ENCODE results near the gene RSPO3. TPM values are rescaled to one million over a fixed set of nuclear protein-coding genes. Genes with fewer than 3 reads are reported as not detected.
A peak's percentile ranks its signal among the peaks of the same experiment; 100 is the strongest.

RSPO3 gene
- total RNA-seq, 1 experiment from 2014 or later: not detected

DNA sequence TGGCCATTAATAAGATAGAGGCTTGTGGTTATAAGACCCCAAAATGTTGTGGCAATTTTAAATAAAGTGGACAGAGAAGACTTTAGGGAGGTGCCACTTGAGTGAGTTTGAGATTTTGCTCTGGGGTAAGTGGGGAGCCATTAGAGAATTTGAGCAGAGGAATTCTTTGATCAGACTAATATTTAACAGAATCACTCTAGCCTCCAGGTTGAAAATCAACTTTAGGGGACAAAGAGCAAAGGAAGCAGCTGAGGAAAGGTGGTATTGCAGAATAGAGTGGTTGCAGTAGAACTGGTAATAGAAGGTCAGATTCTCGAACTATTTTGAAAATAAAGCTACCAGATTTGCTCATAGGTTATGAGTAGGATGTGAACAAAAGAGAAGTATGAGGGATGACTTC lies 97.5 kb downstream of the RSPO3 start:
- intact Hi-C loops (cut with micrococcal nuclease; ENCODE audit: unreplicated experiment): no loop called here
- ChIA-PET CTCF (no interaction called here), POLR2A (ENCODE audit: unreplicated experiment) (no interaction called here)
- H3F3A ChIP-seq (ENCODE audit: insufficient read depth, low read depth): no peaks in the 10 kb centered on the region
- peaks cover 4% of the 10 kb centered on the region; the same call in 1 of the 2 replicates for H3K9me3 ChIP-seq (ENCODE audit: insufficient read depth, low read depth)
- no peak overlapping the region for H3K27ac ChIP-seq
- no peak overlapping the region for H3K4me2 ChIP-seq
- no peaks in the 10 kb centered on the region for H3K27me3 ChIP-seq (ENCODE audit: insufficient read depth, low read depth)
- DNase-seq: no peak
- H4K20me1 ChIP-seq (ENCODE audit: insufficient read depth): no peaks in the 10 kb centered on the region
- H3K79me2 ChIP-seq (ENCODE audit: low read depth): no peaks in the 10 kb centered on the region
- no peaks in the 10 kb centered on the region for H3K9me2 ChIP-seq (ENCODE audit: insufficient read depth)
- H3K36me3 ChIP-seq (ENCODE audit: low read depth): no peaks in the 10 kb centered on the region
- no peak for TF ChIP-seq EZH2 (IDR thresholded peaks at IDR 0.05; ENCODE audit: low read depth)
- TF ChIP-seq, protein P1, sequence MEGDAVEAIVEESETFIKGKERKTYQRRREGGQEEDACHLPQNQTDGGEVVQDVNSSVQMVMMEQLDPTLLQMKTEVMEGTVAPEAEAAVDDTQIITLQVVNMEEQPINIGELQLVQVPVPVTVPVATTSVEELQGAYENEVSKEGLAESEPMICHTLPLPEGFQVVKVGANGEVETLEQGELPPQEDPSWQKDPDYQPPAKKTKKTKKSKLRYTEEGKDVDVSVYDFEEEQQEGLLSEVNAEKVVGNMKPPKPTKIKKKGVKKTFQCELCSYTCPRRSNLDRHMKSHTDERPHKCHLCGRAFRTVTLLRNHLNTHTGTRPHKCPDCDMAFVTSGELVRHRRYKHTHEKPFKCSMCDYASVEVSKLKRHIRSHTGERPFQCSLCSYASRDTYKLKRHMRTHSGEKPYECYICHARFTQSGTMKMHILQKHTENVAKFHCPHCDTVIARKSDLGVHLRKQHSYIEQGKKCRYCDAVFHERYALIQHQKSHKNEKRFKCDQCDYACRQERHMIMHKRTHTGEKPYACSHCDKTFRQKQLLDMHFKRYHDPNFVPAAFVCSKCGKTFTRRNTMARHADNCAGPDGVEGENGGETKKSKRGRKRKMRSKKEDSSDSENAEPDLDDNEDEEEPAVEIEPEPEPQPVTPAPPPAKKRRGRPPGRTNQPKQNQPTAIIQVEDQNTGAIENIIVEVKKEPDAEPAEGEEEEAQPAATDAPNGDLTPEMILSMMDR (conservative IDR thresholded peaks at IDR 0.05): no peak
- no peaks in the 10 kb centered on the region for H3K4me1 ChIP-seq (replicated peaks; ENCODE audit: insufficient read depth)
- H2AFZ ChIP-seq: no peak overlapping the region
- no TSS peak for BruUV-seq (replicated peaks)
- H3K4me3 ChIP-seq: no peak overlapping the region

DNA sequence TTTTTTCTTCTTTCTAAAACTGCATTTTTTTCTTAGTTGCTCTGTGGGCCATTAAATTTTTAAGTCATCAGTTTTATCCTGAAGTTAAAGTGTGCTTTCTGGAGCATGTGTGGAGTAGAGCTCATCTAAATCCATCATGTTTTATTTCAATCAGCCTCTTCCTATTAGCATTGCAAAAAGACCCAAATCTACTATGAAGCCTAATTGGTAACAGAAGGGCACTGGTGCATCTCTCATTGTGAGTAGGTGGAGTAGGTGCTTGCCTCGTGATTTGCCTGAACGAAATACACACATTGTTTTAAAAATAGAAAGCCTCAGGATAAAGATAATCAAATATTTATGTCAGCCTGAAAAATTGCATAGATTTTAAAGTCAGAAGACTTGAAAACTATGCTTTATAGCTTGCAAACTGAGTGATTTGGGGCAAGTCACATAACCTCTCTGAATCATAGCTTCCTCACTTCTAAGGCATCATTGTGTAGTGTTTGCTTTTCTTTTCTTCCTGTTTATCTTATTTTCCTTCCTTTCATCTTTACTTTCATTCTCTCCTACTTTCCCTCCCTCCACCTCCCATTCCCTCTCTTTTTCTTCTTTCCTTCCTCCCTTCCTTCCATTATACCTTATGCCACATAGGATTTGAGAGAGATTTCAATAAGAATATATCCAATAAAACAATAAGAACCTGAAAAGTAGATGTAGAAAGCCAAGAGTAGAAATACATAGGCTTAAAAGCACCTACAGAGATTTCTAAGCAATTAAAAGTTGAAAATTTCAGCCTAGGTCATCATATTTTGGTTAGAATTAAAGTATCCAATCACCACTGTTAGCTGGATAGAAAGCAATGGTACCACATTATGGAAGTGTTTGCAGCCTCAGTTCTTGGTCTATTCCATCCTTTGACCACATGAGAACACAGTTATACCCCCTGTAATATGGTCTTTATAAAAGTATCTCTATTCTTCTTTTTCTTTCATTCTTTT lies 98.6 kb downstream of the RSPO3 start:
- CTCF ChIA-PET: no interaction called here
- no TSS peak for BruUV-seq (replicated peaks)
- no peak for DNase-seq

DNA sequence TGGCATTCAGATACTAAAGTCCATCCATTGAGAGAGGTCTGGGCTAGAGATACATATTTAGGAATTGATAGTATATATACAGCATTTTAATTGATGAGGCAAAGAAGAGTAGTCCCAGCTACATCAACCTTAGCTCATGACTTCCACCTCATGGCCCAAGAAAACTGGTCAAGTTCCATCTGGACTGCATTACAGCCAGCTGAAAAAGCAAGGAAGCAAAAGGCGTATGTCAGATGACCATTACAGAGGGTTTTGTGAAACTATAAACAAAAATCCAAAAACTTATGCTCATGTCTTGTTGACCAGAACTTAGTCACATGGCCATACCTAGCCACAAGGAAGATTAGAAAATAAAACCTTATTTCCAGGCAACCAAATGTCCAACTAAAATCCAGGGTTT lies 101.4 kb downstream of the RSPO3 start:
- Histone ChIP-seq H3K9me2 (ENCODE audit: insufficient read depth) (no peaks in the 10 kb centered on the region), H3K4me3 (no peak overlapping the region), H3K27ac (no peak overlapping the region), H3K4me1 (replicated peaks; ENCODE audit: insufficient read depth) (no peaks in the 10 kb centered on the region), H3K79me2 (ENCODE audit: low read depth) (no peaks in the 10 kb centered on the region), H2AFZ (peak overlapping the region; percentile 25; the same call in 1 of the 2 replicates), H3K9me3 (ENCODE audit: insufficient read depth, low read depth) (peaks cover 4% of the 10 kb centered on the region; the same call in 1 of the 2 replicates), H3K27me3 (ENCODE audit: insufficient read depth, low read depth) (no peaks in the 10 kb centered on the region), H3K4me2 (no peak overlapping the region), H4K20me1 (ENCODE audit: insufficient read depth) (no peaks in the 10 kb centered on the region), H3F3A (ENCODE audit: insufficient read depth, low read depth) (no peaks in the 10 kb centered on the region), H3K36me3 (ENCODE audit: low read depth) (no peaks in the 10 kb centered on the region)
- ChIA-PET CTCF (no interaction called here), POLR2A (ENCODE audit: unreplicated experiment) (no interaction called here)
- intact Hi-C loops (cut with micrococcal nuclease; ENCODE audit: unreplicated experiment): no loop called here
- no TSS peak for BruUV-seq (replicated peaks)
- DNase-seq: no peak
- TF ChIP-seq, protein P1 (conservative IDR thresholded peaks at IDR 0.05): no peak
- no peak for TF ChIP-seq EZH2 (IDR thresholded peaks at IDR 0.05; ENCODE audit: low read depth)

More for the DNA sequence above, 98.6 kb downstream of the RSPO3 start:
- POLR2A ChIA-PET (ENCODE audit: unreplicated experiment): no interaction called here
- Histone ChIP-seq H3K4me3 (no peak overlapping the region), H3K9me2 (ENCODE audit: insufficient read depth) (no peaks in the 10 kb centered on the region), H3K79me2 (ENCODE audit: low read depth) (no peaks in the 10 kb centered on the region), H3K9me3 (ENCODE audit: insufficient read depth, low read depth) (peaks cover 4% of the 10 kb centered on the region; the same call in 1 of the 2 replicates), H3K36me3 (ENCODE audit: low read depth) (no peaks in the 10 kb centered on the region), H3K27ac (no peak overlapping the region), H2AFZ (no peak overlapping the region), H3F3A (ENCODE audit: insufficient read depth, low read depth) (no peaks in the 10 kb centered on the region), H4K20me1 (ENCODE audit: insufficient read depth) (no peaks in the 10 kb centered on the region), H3K27me3 (ENCODE audit: insufficient read depth, low read depth) (no peaks in the 10 kb centered on the region), H3K4me1 (replicated peaks; ENCODE audit: insufficient read depth) (no peaks in the 10 kb centered on the region), H3K4me2 (no peak overlapping the region)
- intact Hi-C loops (cut with micrococcal nuclease; ENCODE audit: unreplicated experiment): no loop called here
- TF ChIP-seq, protein P1 (conservative IDR thresholded peaks at IDR 0.05): no peak
- TF ChIP-seq EZH2 (IDR thresholded peaks at IDR 0.05; ENCODE audit: low read depth): no peak
